Esophagus muscularis mucosa (tissue), 4 donors: Measurements from ENCODE around the gene C2CD3. TPM values are rescaled to one million over a fixed set of nuclear protein-coding genes. Genes with fewer than 3 reads are reported as not detected.

ENCODE experiments used
- DNase-seq: peaks from one replicate; pipeline ENCODE4 v3.0.0-alpha.2; 2017; ENCODE audit errors: extremely low spot score
- H3K27ac ChIP-seq, 4 donors: fragments of 200-600 bp; sonication (generic); replicated peaks in 1 of 4; 1 replicate in 3 of 4; 2 replicates in 1 of 4; pipeline ENCODE4 v1.5.1; 2016 to 2019; ENCODE audit warnings: mild to moderate bottlenecking in 1 of 4
- H3K27me3 ChIP-seq, 4 donors: fragments of 200-600 bp; sonication (generic); one replicate each; pipeline versions ENCODE4 v1.5.1 to v1.6.0; 2016 to 2019
- H3K36me3 ChIP-seq, 4 donors: fragments of 200-600 bp; sonication (generic); one replicate each; pipeline ENCODE4 v1.5.1; 2016 to 2019
- H3K4me1 ChIP-seq, 4 donors: fragments of 200-600 bp; sonication (generic); one replicate each; pipeline ENCODE4 v1.5.1; 2016 to 2019
- H3K4me3 ChIP-seq, 4 donors: fragments of 200-600 bp; sonication (generic); 1 replicate in 2 of 4; 2 replicates in 2 of 4; pipeline ENCODE4 v1.5.1; 2016 to 2019; ENCODE audit warnings: mild to moderate bottlenecking in 4 of 4, moderate library complexity in 1 of 4
- H3K9me3 ChIP-seq, 4 donors: fragments of 200-600 bp; sonication (generic); 1 replicate in 3 of 4; 2 replicates in 1 of 4; pipeline ENCODE4 v1.5.1; 2016 to 2019
- CTCF ChIP-seq, 3 experiments: fragments of 200-600 bp in 2 of 3; fragments of 450-650 bp in 1 of 3; sonication (generic) in 2 of 3; IDR thresholded peaks; one replicate each; pipeline ENCODE4 v1.5.1; 2017 to 2019; ENCODE audit warnings: antibody characterized with exemption in 3 of 3, mild to moderate bottlenecking in 2 of 3, moderate library complexity in 1 of 3
- EP300 ChIP-seq: sonication (generic); formaldehyde crosslinking; IDR thresholded peaks from one replicate; pipeline ENCODE4 v1.6.1; 2017; ENCODE audit warnings: antibody characterized with exemption
- POLR2A ChIP-seq: fragments of 450-650 bp; IDR thresholded peaks from one replicate; pipeline ENCODE4 v1.6.1; 2017; ENCODE audit warnings: antibody characterized with exemption, moderate library complexity, mild to moderate bottlenecking, low read depth
- POLR2AphosphoS5 ChIP-seq, 2 donors: sonication (generic); formaldehyde crosslinking; IDR thresholded peaks; one replicate each; pipeline ENCODE4 v1.6.1; 2017; ENCODE audit warnings: antibody characterized with exemption in 2 of 2
- WGBS: methylation state at CpG from one replicate; pipeline ENCODE4 v1.1.5; 2018; 5-methylcytosine and 5-hydroxymethylcytosine counted together
- intact Hi-C: fragments of 100-400 bp; cut with DNase I; formaldehyde crosslinking; loops from one replicate; pipeline ENCODE4 v1.15.1; 2023
- small RNA-seq, 3 donors: library from RNA; depleted of rRNA; stranded (forward); fragments of <200 nt; gene quantifications; one replicate each; pipeline ENCODE3, GENCODE V24; 2016
- total RNA-seq, 4 donors: library from RNA; depleted of rRNA; stranded (reverse); fragments of >200 nt; gene quantifications; one replicate each; pipeline versions ENCODE4 v1.1.0 to v1.2.1, GENCODE V29; 2016

C2CD3 gene
- total RNA-seq, 4 donors from 2014 or later, result 17.9 to 31.5 (median 22.4) TPM

- DNase-seq, result no peak
- no peaks in the 10 kb centered on the region for H3K9me3 ChIP-seq
- H3K27ac ChIP-seq, result no peak overlapping the region
- 90% methylated on average over 15 of the region's 15 CpGs for WGBS
- no peak overlapping the region for H3K4me3 ChIP-seq
- TF ChIP-seq EP300, result no peak
- TF ChIP-seq POLR2AphosphoS5 (IDR thresholded peaks at IDR 0.05), result no peak
- TF ChIP-seq POLR2A, result no peak
- no peak for TF ChIP-seq CTCF (IDR thresholded peaks at IDR 0.05)
- intact Hi-C loops, result loop anchor here (10.0 kb wide), 2 partner anchors 56 to 106 kb away; no protein-coding TSS in a partner anchor
- peaks cover 0 to 14% (median 0%) of the 10 kb centered on the region in 4 donors for H3K27me3 ChIP-seq
- no peaks in the 10 kb centered on the region for H3K36me3 ChIP-seq
- H3K4me1 ChIP-seq, result peaks cover 4 to 15% (median 11%) of the 10 kb centered on the region in 4 donors
These were observed 202.3 kb downstream of the C2CD3 start for GRCh38 chr11:73968356-73968966.

GRCh38 chr11:73965764-73966121 lies 205.1 kb downstream of the C2CD3 start:
- TF ChIP-seq CTCF (IDR thresholded peaks at IDR 0.05) (no peak), EP300 (no peak), POLR2A (no peak), POLR2AphosphoS5 (IDR thresholded peaks at IDR 0.05) (no peak)
- intact Hi-C loops, result loop anchor here (10.0 kb wide), 2 partner anchors 59 to 109 kb away; no protein-coding TSS in a partner anchor
- WGBS, result 74% methylated on average over 2 of the region's 2 CpGs
- no peak overlapping the region for H3K4me3 ChIP-seq
- no peaks in the 10 kb centered on the region for H3K9me3 ChIP-seq
- peaks cover 0 to 14% (median 0%) of the 10 kb centered on the region in 4 donors for H3K27me3 ChIP-seq
- peaks cover 3 to 15% (median 7%) of the 10 kb centered on the region in 4 donors for H3K4me1 ChIP-seq
- H3K27ac ChIP-seq, result no peak overlapping the region
- DNase-seq, result no peak
- no peaks in the 10 kb centered on the region for H3K36me3 ChIP-seq

- intact Hi-C loops, result loop anchor here (10.0 kb wide), 2 partner anchors 60 to 110 kb away; no protein-coding TSS in a partner anchor
- H3K27ac ChIP-seq, result no peak overlapping the region
- DNase-seq, result no peak
- peaks cover 3 to 15% (median 7%) of the 10 kb centered on the region in 4 donors for H3K4me1 ChIP-seq
- H3K27me3 ChIP-seq, result peaks cover 0 to 14% (median 0%) of the 10 kb centered on the region in 4 donors
- no peaks in the 10 kb centered on the region for H3K9me3 ChIP-seq
- WGBS, result 43% methylated on average over 7 of the region's 10 CpGs
- H3K36me3 ChIP-seq, result no peaks in the 10 kb centered on the region
- no peak overlapping the region for H3K4me3 ChIP-seq
- no peak for TF ChIP-seq CTCF (IDR thresholded peaks at IDR 0.05)
- no peak for TF ChIP-seq EP300
- TF ChIP-seq POLR2AphosphoS5 (IDR thresholded peaks at IDR 0.05), result no peak
- TF ChIP-seq POLR2A, result no peak
These were observed 205.6 kb downstream of the C2CD3 start for GRCh38 chr11:73965076-73965763.

GRCh38 chr11:73963861-73964260 lies 206.9 kb downstream of the C2CD3 start:
- Histone ChIP-seq H3K9me3 (no peaks in the 10 kb centered on the region), H3K27me3 (peaks cover 0 to 14% (median 0%) of the 10 kb centered on the region in 4 donors), H3K27ac (no peak overlapping the region), H3K4me1 (peaks cover 3 to 15% (median 7%) of the 10 kb centered on the region in 4 donors), H3K4me3 (no peak overlapping the region), H3K36me3 (no peaks in the 10 kb centered on the region)
- WGBS, result 81% methylated on average over 8 of the region's 8 CpGs
- intact Hi-C loops, result loop anchor here (10.0 kb wide), 2 partner anchors 61 to 111 kb away; no protein-coding TSS in a partner anchor
- TF ChIP-seq CTCF (IDR thresholded peaks at IDR 0.05) (no peak), POLR2A (no peak), POLR2AphosphoS5 (IDR thresholded peaks at IDR 0.05) (no peak)
- no peak for DNase-seq

Small RNA genes lying within 50 kb of the gene (small RNA-seq; reads per million reads assigned to genes)
- 0 reads per million in 3 donors for gene AP002392.1

Other genes with a start within 250 kb of the C2CD3 start
- not detected for gene DNAJB13, start 220.0 kb downstream of the C2CD3 start, total RNA-seq
- 10 to 100 TPM; 22.4 to 43.6 (median 30.9) TPM for gene UCP2, start 188.2 kb downstream of the C2CD3 start, total RNA-seq
- gene UCP3, start 161.9 kb downstream of the C2CD3 start, total RNA-seq, result 1 to 10 TPM in 3 of 4 donors, under 1 TPM in 1; 0.78 to 5.6 (median 1.3) TPM
- gene PPME1, start 287 bp upstream of the C2CD3 start, total RNA-seq, result 10 to 100 TPM; 25.3 to 45.2 (median 31.0) TPM
- gene P4HA3, start 140.6 kb upstream of the C2CD3 start, total RNA-seq, result 1 to 10 TPM in 2 of 4 donors, under 1 TPM in 2; 0.71 to 2.1 (median 1.1) TPM
- gene PGM2L1, start 227.4 kb upstream of the C2CD3 start, total RNA-seq, result 1 to 10 TPM; 2.5 to 6.4 (median 5.8) TPM